HG03025 (cell line): ENCODE results near the gene CNTN1.

Experiments
- ATAC-seq: cut with Tn5 transposase; IDR thresholded peaks from one replicate; pipeline ENCODE4 v1.9.1; 2021; ENCODE audit warnings: mild to moderate bottlenecking, moderate library complexity; ENCODE audit not compliant: unreplicated experiment, low FRiP score

CNTN1 gene

GRCh38 chr12:40833818-40834217 is 141.6 kb downstream of the CNTN1 start:
- no peak for ATAC-seq

- no peak for ATAC-seq
Measured at GRCh38 chr12:40834321-40834720, 142.1 kb downstream of the CNTN1 start.

GRCh38 chr12:40837891-40838429 is 145.7 kb downstream of the CNTN1 start:
- ATAC-seq: no peak

- ATAC-seq: no peak
Measured at GRCh38 chr12:40843495-40843894, 151.3 kb downstream of the CNTN1 start.

GRCh38 chr12:40853221-40853620 is 161.0 kb downstream of the CNTN1 start:
- no peak for ATAC-seq

- no peak for ATAC-seq
Measured at GRCh38 chr12:40854604-40855003, 162.4 kb downstream of the CNTN1 start.

GRCh38 chr12:40864891-40865290 is 172.7 kb downstream of the CNTN1 start:
- ATAC-seq: no peak

- ATAC-seq: no peak
Measured at GRCh38 chr12:40870981-40871380, 178.7 kb downstream of the CNTN1 start.

- no peak for ATAC-seq
Measured at GRCh38 chr12:40874868-40875267, 182.6 kb downstream of the CNTN1 start.

GRCh38 chr12:40889329-40889728 is 197.1 kb downstream of the CNTN1 start:
- ATAC-seq: no peak

GRCh38 chr12:40892528-40892927 is 200.3 kb downstream of the CNTN1 start:
- ATAC-seq: no peak

GRCh38 chr12:40898505-40898904 is 206.3 kb downstream of the CNTN1 start:
- ATAC-seq: no peak

GRCh38 chr12:40903040-40903439 is 210.8 kb downstream of the CNTN1 start:
- ATAC-seq: no peak

GRCh38 chr12:40907115-40907527 is 214.9 kb downstream of the CNTN1 start:
- no peak for ATAC-seq

- no peak for ATAC-seq
Measured at GRCh38 chr12:40911676-40912075, 219.4 kb downstream of the CNTN1 start.

- no peak for ATAC-seq
Measured at GRCh38 chr12:40915172-40915571, 222.9 kb downstream of the CNTN1 start.

GRCh38 chr12:40917561-40917960 is 225.3 kb downstream of the CNTN1 start:
- no peak for ATAC-seq

- no peak for ATAC-seq
Measured at GRCh38 chr12:40921563-40922163, 229.4 kb downstream of the CNTN1 start.

GRCh38 chr12:40937891-40938290 is 245.7 kb downstream of the CNTN1 start:
- ATAC-seq: no peak

GRCh38 chr12:40942326-40942725 is 250.1 kb downstream of the CNTN1 start:
- ATAC-seq: no peak

GRCh38 chr12:40945772-40946171 is 253.5 kb downstream of the CNTN1 start:
- no peak for ATAC-seq

- ATAC-seq: no peak
Measured at GRCh38 chr12:40946612-40947194, 254.5 kb downstream of the CNTN1 start.
